Nephron progenitor cell (in vitro differentiated cells): ENCODE data around the gene ANKRD44.

Experiments
- DNase-seq: peaks from one replicate; pipeline ENCODE4 v3.0.0; 2021
- H3K27ac Mint-ChIP-seq: 2 replicates; pipeline ENCODE4 v1.8.0; 2021; ENCODE audit warnings: mild to moderate bottlenecking, moderate library complexity, mixed read lengths
- H3K27me3 Mint-ChIP-seq: 2 replicates; pipeline ENCODE4 v1.8.0; 2021; ENCODE audit warnings: mild to moderate bottlenecking, low read depth, mixed read lengths; ENCODE audit not compliant: poor library complexity
- H3K36me3 Mint-ChIP-seq: 2 replicates; pipeline ENCODE4 v1.8.0; 2021; ENCODE audit warnings: low read depth, mixed read lengths
- H3K4me1 Mint-ChIP-seq: 2 replicates; pipeline ENCODE4 v1.8.0; 2021; ENCODE audit warnings: mixed read lengths
- H3K4me3 Mint-ChIP-seq: 2 replicates; pipeline ENCODE4 v1.8.0; 2021; ENCODE audit warnings: mild to moderate bottlenecking, moderate library complexity, mixed read lengths
- H3K9me3 Mint-ChIP-seq: 2 replicates; pipeline ENCODE4 v1.8.0; 2021; ENCODE audit warnings: mild to moderate bottlenecking, moderate library complexity, mixed read lengths
- TF ChIP-seq, protein P1 (sequence below): fragments of 200-600 bp; sonication (generic); IDR thresholded peaks from 2 replicates; pipeline ENCODE4 v1.5.0; 2021; ENCODE audit warnings: antibody characterized with exemption

ANKRD44 gene

GRCh38 chr2:197116306-197116879, 194.2 kb downstream of the ANKRD44 start:
- Mint-ChIP-seq H3K4me1 (peaks cover 14% of the 10 kb centered on the region), H3K27me3 (peaks cover 10% of the 10 kb centered on the region), H3K4me3 (no peak overlapping the region), H3K27ac (peak overlapping the region; percentile 31), H3K9me3 (peaks cover 4% of the 10 kb centered on the region), H3K36me3 (no peaks in the 10 kb centered on the region)
- TF ChIP-seq, protein P1, sequence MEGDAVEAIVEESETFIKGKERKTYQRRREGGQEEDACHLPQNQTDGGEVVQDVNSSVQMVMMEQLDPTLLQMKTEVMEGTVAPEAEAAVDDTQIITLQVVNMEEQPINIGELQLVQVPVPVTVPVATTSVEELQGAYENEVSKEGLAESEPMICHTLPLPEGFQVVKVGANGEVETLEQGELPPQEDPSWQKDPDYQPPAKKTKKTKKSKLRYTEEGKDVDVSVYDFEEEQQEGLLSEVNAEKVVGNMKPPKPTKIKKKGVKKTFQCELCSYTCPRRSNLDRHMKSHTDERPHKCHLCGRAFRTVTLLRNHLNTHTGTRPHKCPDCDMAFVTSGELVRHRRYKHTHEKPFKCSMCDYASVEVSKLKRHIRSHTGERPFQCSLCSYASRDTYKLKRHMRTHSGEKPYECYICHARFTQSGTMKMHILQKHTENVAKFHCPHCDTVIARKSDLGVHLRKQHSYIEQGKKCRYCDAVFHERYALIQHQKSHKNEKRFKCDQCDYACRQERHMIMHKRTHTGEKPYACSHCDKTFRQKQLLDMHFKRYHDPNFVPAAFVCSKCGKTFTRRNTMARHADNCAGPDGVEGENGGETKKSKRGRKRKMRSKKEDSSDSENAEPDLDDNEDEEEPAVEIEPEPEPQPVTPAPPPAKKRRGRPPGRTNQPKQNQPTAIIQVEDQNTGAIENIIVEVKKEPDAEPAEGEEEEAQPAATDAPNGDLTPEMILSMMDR = no peak
- DNase-seq = no peak

GRCh38 chr2:197115325-197115724, 195.3 kb downstream of the ANKRD44 start:
- no peak overlapping the region for H3K4me3 Mint-ChIP-seq
- peaks cover 14% of the 10 kb centered on the region for H3K4me1 Mint-ChIP-seq
- no peak for DNase-seq
- TF ChIP-seq, protein P1 = no peak
- no peak overlapping the region for H3K27ac Mint-ChIP-seq
- H3K27me3 Mint-ChIP-seq = peaks cover 6% of the 10 kb centered on the region
- no peaks in the 10 kb centered on the region for H3K36me3 Mint-ChIP-seq
- H3K9me3 Mint-ChIP-seq = peaks cover 4% of the 10 kb centered on the region

DNA sequence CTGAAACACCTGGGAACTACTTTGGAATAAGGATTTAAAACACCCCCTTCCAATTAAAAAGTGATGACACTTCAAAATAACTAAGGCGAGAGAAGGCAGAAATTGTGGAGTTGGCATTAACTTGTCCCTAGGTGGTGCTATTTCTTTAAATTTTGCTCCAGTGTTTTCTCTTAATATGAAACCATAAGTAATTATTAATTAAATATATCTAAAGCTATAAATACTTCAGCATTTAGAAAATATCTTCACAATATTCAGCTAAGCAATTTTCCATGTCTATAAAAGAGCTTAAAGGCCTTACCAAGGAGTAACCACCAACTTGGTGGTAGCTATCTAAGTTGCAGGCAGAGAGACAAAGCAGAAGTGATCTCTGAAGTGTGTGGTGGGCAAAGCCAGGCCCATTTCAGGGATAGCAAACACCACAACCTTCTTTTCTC, 197.3 kb downstream of the ANKRD44 start:
- Mint-ChIP-seq H3K4me3 (no peak overlapping the region), H3K9me3 (peaks cover 4% of the 10 kb centered on the region), H3K27me3 (peaks cover 6% of the 10 kb centered on the region), H3K4me1 (peaks cover 28% of the 10 kb centered on the region), H3K36me3 (no peaks in the 10 kb centered on the region), H3K27ac (no peak overlapping the region)
- no peak for DNase-seq
- TF ChIP-seq, protein P1 = peak; percentile 63

DNA sequence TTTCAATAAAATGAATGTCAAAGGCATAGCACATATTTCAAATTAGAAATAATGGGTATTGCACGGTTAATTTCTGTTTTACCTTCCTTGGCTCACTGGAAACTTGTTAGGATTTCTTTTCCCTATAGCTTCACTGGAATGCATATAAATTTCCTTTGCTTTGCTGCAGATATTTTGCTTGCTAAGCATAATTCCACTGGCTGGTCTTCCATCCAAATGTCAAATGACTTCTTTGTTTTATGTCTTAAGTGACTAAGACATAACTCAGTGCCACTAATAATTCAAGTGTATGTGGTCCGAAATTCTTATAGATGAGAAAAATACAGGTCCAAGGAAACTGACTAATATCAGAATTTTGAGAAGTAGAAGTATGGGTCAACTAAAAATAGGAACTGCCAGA, 201.3 kb downstream of the ANKRD44 start:
- Mint-ChIP-seq H3K4me1 (peaks cover 28% of the 10 kb centered on the region), H3K9me3 (no peaks in the 10 kb centered on the region), H3K36me3 (no peaks in the 10 kb centered on the region), H3K4me3 (no peak overlapping the region), H3K27me3 (no peaks in the 10 kb centered on the region), H3K27ac (no peak overlapping the region)
- no peak for DNase-seq
- TF ChIP-seq, protein P1 = no peak

- TF ChIP-seq, protein P1 = no peak
- Mint-ChIP-seq H3K4me1 (peaks cover 27% of the 10 kb centered on the region), H3K27ac (peak overlapping the region; percentile 74), H3K36me3 (no peaks in the 10 kb centered on the region), H3K27me3 (no peaks in the 10 kb centered on the region), H3K4me3 (no peak overlapping the region), H3K9me3 (no peaks in the 10 kb centered on the region)
- DNase-seq = peak; percentile 46
Measured at GRCh38 chr2:197108758-197109157, 201.8 kb downstream of the ANKRD44 start.
